ENCODE measurements around the gene NPL. TPM values are rescaled to one million over a fixed set of nuclear protein-coding genes. Genes with fewer than 3 reads are reported as not detected.

Gene NPL
- total and polyA plus RNA-seq, 9 of the 15 experiments (the other 6 are each of a cell fraction or from before 2014, with no cell fraction given) = 9.9 to 22.3 (median 14.2) TPM

DNA sequence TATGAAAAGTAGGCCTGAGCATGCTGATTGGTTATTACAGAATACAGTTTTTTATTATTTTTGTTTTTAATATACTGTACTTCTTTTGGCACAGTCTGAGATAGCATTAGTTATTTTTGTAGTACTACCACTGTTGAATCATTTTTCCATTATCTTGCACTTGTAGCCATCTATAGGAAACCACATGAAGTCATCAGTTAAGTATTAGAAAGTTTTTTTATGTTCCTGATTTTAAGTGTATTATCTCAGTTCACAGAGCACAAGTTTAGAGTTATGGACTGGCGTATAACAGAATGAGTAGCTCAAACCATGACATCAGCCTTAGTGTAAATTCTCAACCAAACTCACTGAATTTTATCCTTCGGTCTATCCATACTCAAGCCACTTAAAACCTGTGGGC lies 72.4 kb downstream of the NPL start (continued):
- TF ChIP-seq, protein P1, sequence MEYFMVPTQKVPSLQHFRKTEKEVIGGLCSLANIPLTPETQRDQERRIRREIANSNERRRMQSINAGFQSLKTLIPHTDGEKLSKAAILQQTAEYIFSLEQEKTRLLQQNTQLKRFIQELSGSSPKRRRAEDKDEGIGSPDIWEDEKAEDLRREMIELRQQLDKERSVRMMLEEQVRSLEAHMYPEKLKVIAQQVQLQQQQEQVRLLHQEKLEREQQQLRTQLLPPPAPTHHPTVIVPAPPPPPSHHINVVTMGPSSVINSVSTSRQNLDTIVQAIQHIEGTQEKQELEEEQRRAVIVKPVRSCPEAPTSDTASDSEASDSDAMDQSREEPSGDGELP (CRISPR knock-in tag; IDR thresholded peaks at IDR 0.05; ENCODE audit: borderline replicate concordance) = no peak
- TF ChIP-seq PREB (CRISPR knock-in tag; IDR thresholded peaks at IDR 0.05) = no peak
- no peak for TF ChIP-seq ETV6 (IDR thresholded peaks at IDR 0.05; ENCODE audit: borderline replicate concordance in 1 of 2, low read depth in 2 of 2, low read length in 1 of 2)
- TF ChIP-seq ETV6 (CRISPR knock-in tag; IDR thresholded peaks at IDR 0.05; ENCODE audit: borderline replicate concordance) = no peak
- TF ChIP-seq CTCFL (IDR thresholded peaks at IDR 0.05; ENCODE audit: borderline replicate concordance, insufficient read depth, low read depth, low read length, poor library complexity, severe bottlenecking) = no peak
- no peak for TF ChIP-seq ATF6 (CRISPR knock-in tag; IDR thresholded peaks at IDR 0.05)
- no peak for TF ChIP-seq MGA (IDR thresholded peaks at IDR 0.05)
- no peak for TF ChIP-seq MTA3 (IDR thresholded peaks at IDR 0.05; ENCODE audit: borderline replicate concordance)
- TF ChIP-seq ARID1B (IDR thresholded peaks at IDR 0.05) = no peak
- no peak for TF ChIP-seq MCM3 (IDR thresholded peaks at IDR 0.05)

Data from K562 (cell line).